Brain pericyte (primary cell): ENCODE results near the gene PMM2.

Source experiments
- DNase-seq: peaks from one replicate; pipeline ENCODE4 v3.0.0-alpha.2; 2012; ENCODE audit warnings: low read depth, low spot score

PMM2 gene

DNA sequence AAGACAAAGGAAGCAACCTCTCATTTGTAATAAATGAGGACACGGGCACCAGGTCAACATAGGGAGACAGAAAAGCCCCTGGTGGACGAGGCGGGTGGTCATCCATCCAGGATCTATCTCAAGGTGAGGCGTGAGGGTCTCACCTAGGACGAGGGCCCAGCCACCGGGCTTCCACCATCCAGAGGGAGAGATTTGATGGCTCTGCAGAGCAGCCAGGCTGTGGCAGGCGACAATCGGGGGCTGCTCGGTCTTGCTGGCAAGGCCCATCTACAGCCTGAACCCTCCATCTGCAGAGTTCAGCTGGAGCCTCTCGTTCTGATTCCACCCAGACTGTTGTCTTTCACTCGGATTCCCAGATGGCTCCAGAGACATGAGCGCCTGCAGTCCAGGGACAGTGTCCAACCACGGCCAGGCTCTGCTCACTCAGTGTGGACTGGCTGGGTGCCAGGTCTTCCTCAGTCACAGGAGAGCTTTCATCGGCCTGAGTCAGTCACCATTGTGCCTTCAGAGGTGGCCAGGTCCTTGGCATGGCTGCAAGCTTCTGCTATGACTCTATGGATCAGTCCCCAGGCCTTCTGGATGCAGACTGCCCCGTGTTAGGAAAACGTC lies 90.4 kb downstream of the PMM2 start:
- no peak for DNase-seq

DNA sequence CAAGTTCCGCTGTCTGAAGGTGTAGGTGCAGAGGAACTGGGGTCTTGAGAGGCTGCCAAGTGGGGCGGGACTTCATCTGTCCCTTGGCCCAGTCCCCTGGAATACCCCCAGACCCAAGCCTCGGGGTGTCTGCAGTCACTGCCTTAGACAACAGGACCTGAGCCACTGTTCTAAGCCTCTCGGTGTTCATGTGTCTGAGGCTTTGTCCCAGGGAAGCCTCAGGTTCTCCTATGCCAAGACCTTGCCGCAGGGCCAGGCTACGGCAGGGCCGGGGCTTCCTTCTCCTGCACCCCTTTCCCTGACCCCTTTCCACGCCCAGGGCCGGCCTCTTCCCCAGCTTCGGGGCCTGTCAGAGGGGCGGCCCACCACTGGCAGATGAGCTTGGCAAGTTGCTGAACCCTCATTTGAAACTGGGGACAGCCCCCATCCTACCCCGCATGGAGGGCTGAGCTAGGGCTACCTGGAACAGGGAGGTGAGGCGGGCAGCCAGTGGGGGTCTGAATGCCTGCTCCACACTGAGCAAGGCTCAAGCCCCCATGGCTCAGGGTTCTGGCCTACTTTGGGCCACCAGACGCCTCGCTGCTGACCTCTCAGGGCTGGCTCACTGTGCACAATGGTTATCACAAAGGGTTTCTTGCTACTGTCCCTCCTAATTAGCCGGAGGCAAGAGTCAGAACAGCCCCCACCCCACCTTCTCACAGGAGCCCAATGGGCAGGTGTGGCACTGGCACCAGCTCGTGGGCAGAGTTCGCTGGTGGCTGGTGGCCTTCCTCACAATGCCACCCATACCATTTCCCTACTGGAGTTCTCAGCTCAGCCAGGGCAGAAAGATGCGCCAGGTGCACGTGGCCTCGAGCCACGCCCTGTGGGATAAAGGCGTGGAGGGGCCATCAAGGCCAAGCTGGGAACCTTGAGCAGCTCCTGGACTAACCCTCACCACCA lies 91.6 kb downstream of the PMM2 start:
- no peak for DNase-seq

DNA sequence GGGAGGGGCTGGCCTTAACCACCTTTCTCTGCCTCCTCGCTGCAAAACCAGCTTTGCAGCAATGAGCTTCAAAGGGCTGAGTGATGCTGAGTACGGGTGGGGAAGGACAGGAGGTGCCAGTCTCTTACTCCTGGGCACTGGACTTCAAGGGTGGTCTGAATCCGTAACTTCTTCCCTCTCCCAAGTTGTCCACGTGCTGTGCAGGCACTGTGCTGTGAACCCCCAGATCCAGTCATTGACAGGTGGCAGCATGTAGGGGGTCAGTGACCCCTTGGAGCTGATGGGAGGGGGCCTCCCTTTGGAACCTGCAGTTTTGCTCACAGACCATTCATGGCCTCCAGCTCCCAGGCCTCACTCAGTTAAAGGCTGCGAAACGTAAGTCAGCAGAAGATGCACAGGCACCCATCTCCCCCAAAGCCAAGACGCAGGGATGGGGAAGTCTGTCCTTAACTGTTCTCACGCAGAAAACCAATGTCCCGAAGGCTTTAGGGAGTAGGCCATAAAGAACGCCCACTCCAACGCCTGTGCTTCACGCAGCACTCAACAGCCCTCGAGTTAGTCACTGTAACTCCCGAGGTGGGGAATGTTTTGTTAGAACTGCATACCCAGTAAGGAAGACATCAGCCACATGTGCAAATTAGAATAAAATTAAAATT lies 92.4 kb downstream of the PMM2 start:
- DNase-seq = no peak

DNA sequence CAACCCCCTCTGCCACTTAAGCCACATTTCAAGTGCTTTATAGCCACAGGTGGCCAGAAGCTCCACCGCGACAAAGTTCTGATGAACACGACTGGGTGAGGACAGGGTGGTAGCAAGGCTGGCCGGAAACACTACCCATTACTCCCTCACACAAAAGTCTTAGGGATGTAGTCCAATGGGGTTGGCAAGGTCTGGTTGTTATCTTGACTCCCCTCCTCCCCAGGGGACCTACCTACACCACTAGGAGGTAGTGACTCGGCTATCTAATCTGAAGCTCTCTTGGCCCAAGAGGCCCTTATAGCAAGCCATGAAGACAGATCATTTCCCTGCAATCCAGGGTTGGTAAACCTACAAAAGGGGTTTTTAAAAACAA lies 92.9 kb downstream of the PMM2 start:
- no peak for DNase-seq

DNA sequence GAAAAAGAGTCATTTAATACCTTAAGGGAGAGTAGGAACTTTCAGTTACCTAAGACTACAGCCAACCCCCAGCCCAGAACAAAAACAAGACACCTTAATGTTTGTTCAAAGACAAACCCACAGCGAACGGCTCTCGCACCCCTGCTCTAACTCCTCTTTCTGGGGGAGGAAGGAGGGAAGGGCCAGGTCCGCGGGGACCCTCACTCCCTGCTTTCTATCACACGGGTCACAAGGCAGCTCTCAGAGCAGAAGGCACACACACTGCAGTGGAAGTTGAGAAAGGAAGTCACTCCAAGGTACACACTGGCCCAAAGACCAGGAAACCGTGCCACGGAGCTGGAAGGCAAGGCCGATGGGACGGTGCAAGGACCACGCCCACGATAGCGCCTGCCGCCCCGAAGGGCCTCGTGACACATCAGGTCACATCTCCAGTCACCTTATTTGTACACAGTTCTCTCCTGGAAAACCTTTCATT lies 94.5 kb downstream of the PMM2 start:
- no peak for DNase-seq

DNA sequence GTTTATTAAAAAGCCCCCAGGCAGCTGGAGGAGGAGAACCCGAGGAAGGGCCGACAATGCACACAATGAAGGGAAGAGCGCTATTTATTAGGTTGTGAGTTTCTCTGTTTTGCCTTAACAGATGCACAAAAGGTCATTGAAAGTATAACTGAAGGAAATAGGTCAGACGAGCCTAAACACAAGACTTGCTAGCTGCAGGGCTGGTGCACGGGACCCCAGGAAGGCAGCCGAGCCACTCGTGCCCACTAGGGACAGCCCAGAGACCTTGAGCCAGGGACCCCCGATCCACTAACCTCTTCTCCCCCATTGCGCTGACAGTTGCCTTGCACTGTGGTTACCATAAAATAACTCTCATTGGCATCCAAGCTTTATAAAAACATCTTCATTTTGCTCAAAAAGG lies 95.8 kb downstream of the PMM2 start:
- no peak for DNase-seq

DNA sequence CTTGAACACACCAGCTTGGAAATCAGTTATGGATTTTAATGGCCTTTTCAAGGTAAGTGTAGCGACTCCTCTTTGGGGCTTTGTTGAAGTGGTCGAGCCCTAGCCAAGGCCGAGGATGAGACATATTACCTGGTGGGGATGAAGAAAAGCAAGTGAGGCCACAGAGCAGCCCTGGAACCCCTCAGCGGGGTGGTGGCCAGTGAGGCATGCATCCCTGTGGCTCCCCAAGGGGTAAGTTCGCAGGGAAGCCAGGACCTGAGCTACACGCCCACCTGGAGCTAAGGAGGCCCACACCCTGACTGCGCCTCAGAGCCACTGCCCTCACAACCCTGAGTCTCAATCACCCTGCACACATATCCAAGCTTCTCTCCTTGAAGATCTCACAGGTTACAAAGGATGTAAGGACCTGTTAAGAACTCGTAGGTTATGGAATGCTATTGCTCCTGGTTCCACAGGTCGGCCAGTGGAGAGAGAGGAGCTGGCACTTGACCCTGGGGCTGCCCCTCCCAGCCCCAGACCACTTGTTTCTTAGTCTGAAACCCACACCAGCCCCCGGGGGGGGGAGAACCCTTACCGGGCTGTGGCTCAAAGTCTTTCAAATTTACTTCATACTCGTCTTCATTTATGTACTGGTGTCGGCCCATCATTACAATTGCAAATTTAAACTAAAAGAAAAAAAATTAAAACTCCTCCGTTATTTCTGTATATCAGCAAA lies 96.5 kb downstream of the PMM2 start:
- DNase-seq = no peak

DNA sequence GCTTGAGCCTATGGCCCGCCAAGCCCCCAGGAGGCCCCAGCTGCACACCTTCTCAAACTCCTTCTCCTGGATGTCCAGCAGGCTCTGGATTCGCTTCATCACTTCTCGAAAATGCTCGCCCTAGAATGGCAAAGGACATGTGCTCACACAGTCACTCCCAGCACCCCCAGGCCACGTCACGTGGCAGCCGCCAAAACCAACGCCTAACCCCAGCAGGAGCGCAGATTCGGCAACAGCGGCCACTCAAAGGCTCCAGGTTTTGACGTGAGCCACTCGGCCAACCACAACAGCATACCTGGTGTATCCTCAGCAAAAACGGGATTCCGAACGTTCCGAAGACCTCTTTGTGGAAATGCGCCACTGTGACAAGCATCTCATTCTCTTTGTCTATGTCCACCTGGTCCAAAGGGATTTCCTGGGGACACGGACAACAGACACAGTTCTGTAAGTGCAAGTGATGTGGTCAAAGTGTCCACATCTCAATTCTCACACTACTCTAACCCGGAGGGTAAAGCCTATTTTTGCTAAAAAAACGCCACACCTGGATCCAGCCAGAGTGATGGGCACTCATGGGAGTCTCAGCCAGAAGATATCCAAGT lies 97.2 kb downstream of the PMM2 start:
- DNase-seq = no peak

DNA sequence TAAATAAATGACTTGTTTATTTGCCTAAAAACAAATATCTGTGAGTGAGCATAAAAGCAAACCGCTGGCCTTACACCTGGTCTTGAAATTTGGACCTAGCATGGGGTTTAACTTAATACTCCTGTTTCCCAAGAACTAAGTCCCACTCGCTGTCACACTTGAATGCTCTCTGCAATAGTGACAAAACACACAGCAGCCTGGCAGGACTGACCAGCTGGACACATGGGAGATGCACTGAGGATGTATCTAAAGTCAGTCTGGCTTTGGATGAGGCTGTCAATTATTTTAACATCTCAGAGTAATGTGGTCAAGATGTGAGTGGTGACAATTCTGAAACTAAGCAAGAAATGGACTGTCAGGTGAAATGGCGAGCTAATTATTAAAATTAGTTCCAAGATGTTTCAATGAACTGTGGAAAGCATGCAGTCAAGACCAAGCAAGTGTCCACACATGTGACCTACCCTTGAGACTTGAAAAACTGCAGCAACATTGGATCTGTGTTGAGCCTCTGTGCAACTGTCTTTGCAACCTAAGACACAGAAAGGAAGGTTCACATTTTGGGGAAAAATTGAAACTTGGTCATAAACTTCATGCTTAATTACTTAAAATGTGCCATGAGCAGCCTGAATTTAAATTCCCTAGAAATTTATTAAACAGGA lies 101.2 kb downstream of the PMM2 start:
- DNase-seq = no peak
